ENCODE results near the gene RASSF9. TPM values are rescaled to one million over a fixed set of nuclear protein-coding genes. Genes with fewer than 3 reads are reported as not detected.

RASSF9 gene
- total RNA-seq, 1 donor from 2014 or later: 6.2 TPM

- intact Hi-C loops (cut with DNase I): no loop called here
- no peak for DNase-seq (ENCODE audit: missing footprints)
- ATAC-seq: no peak
These were observed 10.5 kb downstream of the RASSF9 start for GRCh38 chr12:85825746-85826145.

- no peak for DNase-seq (ENCODE audit: missing footprints)
- no peak for ATAC-seq
- intact Hi-C loops (cut with DNase I): no loop called here
These were observed 12.6 kb downstream of the RASSF9 start for GRCh38 chr12:85823436-85824180.

GRCh38 chr12:85821759-85822158 lies 14.4 kb downstream of the RASSF9 start:
- DNase-seq (ENCODE audit: missing footprints) (no peak), ATAC-seq (no peak)
- intact Hi-C loops (cut with DNase I): no loop called here

GRCh38 chr12:85821206-85821605 lies 15.0 kb downstream of the RASSF9 start:
- DNase-seq (ENCODE audit: missing footprints) (no peak), ATAC-seq (no peak)
- intact Hi-C loops (cut with DNase I): no loop called here

- ATAC-seq (no peak), DNase-seq (ENCODE audit: missing footprints) (no peak)
- intact Hi-C loops (cut with DNase I): no loop called here
These were observed 16.1 kb downstream of the RASSF9 start for GRCh38 chr12:85820101-85820500.

- ATAC-seq (no peak), DNase-seq (ENCODE audit: missing footprints) (no peak)
- intact Hi-C loops (cut with DNase I): loop anchor here (2.0 kb wide), 1 partner anchor 52 kb away; no protein-coding TSS in a partner anchor
These were observed 21.5 kb downstream of the RASSF9 start for GRCh38 chr12:85814741-85815140.

GRCh38 chr12:85814071-85814470 lies 22.1 kb downstream of the RASSF9 start:
- ATAC-seq (no peak), DNase-seq (ENCODE audit: missing footprints) (no peak)
- intact Hi-C loops (cut with DNase I): loop anchor here (2.0 kb wide), 1 partner anchor 53 kb away; no protein-coding TSS in a partner anchor

- DNase-seq (ENCODE audit: missing footprints) (no peak), ATAC-seq (no peak)
- intact Hi-C loops (cut with DNase I): no loop called here
These were observed 26.7 kb downstream of the RASSF9 start for GRCh38 chr12:85809500-85809899.

- intact Hi-C loops (cut with DNase I): no loop called here
- no peak for ATAC-seq
- no peak for DNase-seq (ENCODE audit: missing footprints)
These were observed 28.5 kb downstream of the RASSF9 start for GRCh38 chr12:85807730-85808129.

- ATAC-seq (no peak), DNase-seq (ENCODE audit: missing footprints) (no peak)
- intact Hi-C loops (cut with DNase I): no loop called here
These were observed 30.6 kb downstream of the RASSF9 start for GRCh38 chr12:85805654-85806053.

GRCh38 chr12:85804663-85805062 lies 31.5 kb downstream of the RASSF9 start:
- intact Hi-C loops (cut with DNase I): no loop called here
- ATAC-seq: no peak
- DNase-seq (ENCODE audit: missing footprints): no peak

- ATAC-seq: no peak
- no peak for DNase-seq (ENCODE audit: missing footprints)
- intact Hi-C loops (cut with DNase I): no loop called here
These were observed 32.3 kb downstream of the RASSF9 start for GRCh38 chr12:85803923-85804322.

GRCh38 chr12:85803231-85803630 lies 33.0 kb downstream of the RASSF9 start:
- intact Hi-C loops (cut with DNase I): no loop called here
- ATAC-seq (no peak), DNase-seq (ENCODE audit: missing footprints) (no peak)

- ATAC-seq (no peak), DNase-seq (ENCODE audit: missing footprints) (no peak)
- intact Hi-C loops (cut with DNase I): no loop called here
These were observed 38.1 kb downstream of the RASSF9 start for GRCh38 chr12:85798122-85798521.

- intact Hi-C loops (cut with DNase I): no loop called here
- no peak for DNase-seq (ENCODE audit: missing footprints)
- no peak for ATAC-seq
These were observed 40.2 kb downstream of the RASSF9 start for GRCh38 chr12:85796001-85796400.

- intact Hi-C loops (cut with DNase I): no loop called here
These were observed 41.7 kb downstream of the RASSF9 start for GRCh38 chr12:85794531-85794930.

GRCh38 chr12:85784096-85784720 lies 52.0 kb downstream of the RASSF9 start:
- intact Hi-C loops (cut with DNase I): no loop called here
- ATAC-seq (no peak), DNase-seq (ENCODE audit: missing footprints) (no peak)

More at GRCh38 chr12:85794531-85794930, 41.7 kb downstream of the RASSF9 start:
- DNase-seq (ENCODE audit: missing footprints) (no peak), ATAC-seq (no peak)

GRCh38 chr12:85782711-85783110 lies 53.5 kb downstream of the RASSF9 start:
- ATAC-seq (no peak), DNase-seq (ENCODE audit: missing footprints) (no peak)
- intact Hi-C loops (cut with DNase I): no loop called here

- ATAC-seq (no peak), DNase-seq (ENCODE audit: missing footprints) (no peak)
- intact Hi-C loops (cut with DNase I): no loop called here
These were observed 54.4 kb downstream of the RASSF9 start for GRCh38 chr12:85781766-85782165.

- intact Hi-C loops (cut with DNase I): no loop called here
- DNase-seq (ENCODE audit: missing footprints): no peak
- no peak for ATAC-seq
These were observed 56.4 kb downstream of the RASSF9 start for GRCh38 chr12:85779768-85780167.
